Measurements from ENCODE around the gene KRT14.
"Not testable (repeated sequence)": the region's sequence is repeated elsewhere in the genome, so short reads cannot be mapped to it uniquely, and the experiment has no call there.

KRT14 gene

GRCh38 chr17:41586863-41587495, at the start of gene KRT14:
TSS of gene KRT14 (minus strand) at chr17:41586895. CDS start at chr17:41586834, 61 bp downstream.
- DNase-seq: no peak

GRCh38 chr17:41635121-41636097, 48.7 kb upstream of the KRT14 start:
- no peak for DNase-seq

DNA sequence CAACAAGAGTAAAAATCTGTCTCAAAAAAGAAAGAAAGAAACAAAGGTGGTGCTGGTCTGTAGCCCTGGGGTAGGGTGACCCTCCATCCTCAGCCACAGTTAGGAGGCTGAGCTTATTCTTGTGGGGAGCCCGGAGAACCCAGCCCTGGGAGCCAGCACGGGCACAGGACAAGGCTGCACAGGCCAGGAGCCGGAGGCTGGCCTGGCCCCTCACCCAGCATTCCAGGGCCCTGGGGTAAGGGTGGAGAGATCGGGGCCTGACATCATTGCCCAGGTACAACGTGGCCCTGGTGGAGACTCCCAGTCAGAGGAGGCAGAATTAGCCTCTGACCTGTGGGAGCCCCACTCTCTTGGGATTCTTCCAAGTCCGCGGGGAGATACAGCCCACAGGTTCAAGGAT, 47.9 kb upstream of the KRT14 start:
- DNase-seq: no peak

- DNase-seq: no peak
Measured at GRCh38 chr17:41633556-41634199, 47.0 kb upstream of the KRT14 start.

- DNase-seq: no peak
Measured at GRCh38 chr17:41632482-41633105, 45.9 kb upstream of the KRT14 start.

DNA sequence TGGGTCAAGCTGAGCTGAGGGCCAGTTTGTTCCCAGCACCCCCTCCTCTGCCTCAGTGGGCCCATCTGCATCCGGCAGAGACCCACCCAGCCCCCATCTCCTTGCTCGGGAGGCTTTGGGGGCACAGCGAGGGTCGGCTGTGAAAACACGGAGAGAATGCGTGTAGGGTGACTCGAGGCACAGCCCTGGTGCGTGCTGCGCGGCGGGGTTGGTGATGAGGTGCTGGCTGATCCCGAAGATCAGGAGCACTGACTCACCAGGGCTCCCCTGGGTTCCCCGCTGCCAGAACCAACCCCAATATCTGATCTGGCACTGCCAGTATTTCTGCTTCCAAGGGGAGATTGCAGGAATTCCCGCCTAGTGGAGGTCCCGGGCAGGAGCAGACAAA, 45.2 kb upstream of the KRT14 start:
- no peak for DNase-seq

DNA sequence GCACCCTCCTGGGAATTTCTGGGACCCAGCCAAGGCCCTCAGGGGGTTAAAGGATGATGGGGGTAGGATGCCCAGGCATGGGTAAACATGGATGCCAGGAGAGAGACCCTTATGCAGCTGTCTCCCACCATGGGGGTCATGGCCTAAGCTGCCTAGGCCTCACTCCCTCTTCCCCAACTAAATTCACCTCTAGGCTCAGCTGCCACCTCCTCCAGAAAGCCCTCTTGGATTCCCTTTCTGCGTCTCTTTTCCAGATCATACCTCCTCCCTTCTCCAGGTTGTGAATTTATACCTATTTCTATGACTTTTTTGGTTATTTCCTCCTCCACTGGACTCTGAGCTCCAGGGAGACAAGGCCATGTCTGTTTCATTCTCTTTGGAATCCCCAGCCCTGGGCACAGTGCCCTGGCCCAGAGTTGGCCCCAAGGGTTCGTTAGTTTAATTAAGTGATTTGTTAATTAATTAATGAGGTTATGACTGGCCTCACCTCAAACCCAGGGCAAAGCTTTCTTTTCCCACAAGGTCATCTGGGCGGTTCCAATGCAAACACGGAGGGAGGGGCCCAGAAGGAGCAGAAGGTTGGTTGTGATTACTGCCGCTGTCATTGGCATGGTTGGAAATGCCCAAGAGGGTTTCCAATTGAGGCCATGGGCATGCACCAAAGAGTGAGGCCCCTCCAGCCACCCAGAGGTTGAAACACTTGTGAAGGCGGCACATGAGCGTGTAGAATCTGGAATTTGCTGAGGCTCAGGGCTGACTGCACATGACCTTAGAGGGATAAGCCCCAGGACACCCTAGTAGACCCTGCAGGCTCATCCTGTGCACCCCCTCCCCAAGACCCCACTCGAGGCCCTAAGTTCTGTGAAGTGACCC, 44.6 kb upstream of the KRT14 start:
- DNase-seq: no peak

- DNase-seq: no peak
Measured at GRCh38 chr17:41629826-41630670, 43.4 kb upstream of the KRT14 start.

DNA sequence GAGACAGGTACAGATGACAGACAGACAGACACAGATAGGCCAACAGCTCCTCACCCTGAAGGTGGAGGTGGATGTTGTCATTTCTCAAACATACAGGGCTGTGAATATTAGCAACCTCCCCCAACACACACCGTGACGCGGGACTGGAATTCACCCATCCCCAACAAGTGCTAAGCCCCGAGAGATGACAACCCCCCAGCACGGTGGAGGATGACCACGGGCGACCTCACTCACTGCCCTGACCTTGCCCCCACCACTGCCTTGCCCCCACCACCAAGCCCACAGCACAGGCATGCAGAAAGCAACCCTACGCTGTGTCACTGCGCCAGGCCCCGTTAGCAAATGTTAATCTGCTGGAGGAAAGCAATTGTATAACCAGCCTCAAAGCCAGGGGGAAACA, 42.6 kb upstream of the KRT14 start:
- no peak for DNase-seq

DNA sequence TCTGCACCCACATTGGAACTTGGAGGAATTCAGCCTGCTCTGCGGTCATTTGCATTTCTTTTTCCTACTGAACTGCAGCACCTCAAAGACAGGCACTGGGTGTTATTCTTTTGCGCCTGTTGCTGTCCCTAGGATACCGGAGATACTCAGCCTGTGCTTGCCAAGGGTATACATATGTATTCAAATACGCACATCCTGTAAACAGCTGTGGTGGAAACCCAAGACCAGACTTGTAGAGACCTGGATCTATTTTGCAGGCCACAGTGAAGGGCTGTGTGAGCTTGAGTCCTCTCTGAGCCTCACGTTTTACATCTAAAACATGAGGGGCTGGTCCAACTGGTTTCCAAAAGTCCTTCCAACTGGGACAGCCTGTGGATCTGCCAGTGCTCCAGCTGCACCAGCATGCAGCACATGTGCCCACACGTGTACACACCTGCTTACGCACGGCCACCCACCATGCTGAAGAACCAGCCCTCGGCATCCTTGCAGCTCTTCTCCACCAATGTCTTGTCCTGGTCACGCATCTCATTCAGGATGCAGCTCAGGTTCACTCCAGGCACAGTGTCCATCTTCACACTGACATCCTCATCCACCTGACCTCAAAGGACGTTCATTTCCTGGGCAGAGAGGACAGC, 42.0 kb upstream of the KRT14 start:
- not testable (repeated sequence) for DNase-seq

DNA sequence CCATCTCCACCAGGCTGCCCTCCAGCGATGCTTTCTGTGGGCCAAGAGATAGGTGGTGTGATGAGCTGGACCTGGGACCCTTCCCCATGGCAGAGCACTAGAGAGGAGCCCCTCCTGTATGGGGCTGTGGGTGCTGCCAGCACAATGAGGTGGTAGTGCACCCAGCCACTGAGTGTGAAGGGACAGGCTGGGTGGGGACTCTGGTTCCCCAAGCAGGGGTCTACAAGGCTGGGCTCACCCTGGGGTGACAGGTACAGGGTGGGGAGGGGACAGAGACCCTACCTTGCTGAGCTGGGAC, 41.3 kb upstream of the KRT14 start:
- not testable (repeated sequence) for DNase-seq

- no peak for DNase-seq
Measured at GRCh38 chr17:41627316-41628072, 40.8 kb upstream of the KRT14 start.

GRCh38 chr17:41626914-41627295, 40.2 kb upstream of the KRT14 start:
- DNase-seq: not testable (repeated sequence)

DNA sequence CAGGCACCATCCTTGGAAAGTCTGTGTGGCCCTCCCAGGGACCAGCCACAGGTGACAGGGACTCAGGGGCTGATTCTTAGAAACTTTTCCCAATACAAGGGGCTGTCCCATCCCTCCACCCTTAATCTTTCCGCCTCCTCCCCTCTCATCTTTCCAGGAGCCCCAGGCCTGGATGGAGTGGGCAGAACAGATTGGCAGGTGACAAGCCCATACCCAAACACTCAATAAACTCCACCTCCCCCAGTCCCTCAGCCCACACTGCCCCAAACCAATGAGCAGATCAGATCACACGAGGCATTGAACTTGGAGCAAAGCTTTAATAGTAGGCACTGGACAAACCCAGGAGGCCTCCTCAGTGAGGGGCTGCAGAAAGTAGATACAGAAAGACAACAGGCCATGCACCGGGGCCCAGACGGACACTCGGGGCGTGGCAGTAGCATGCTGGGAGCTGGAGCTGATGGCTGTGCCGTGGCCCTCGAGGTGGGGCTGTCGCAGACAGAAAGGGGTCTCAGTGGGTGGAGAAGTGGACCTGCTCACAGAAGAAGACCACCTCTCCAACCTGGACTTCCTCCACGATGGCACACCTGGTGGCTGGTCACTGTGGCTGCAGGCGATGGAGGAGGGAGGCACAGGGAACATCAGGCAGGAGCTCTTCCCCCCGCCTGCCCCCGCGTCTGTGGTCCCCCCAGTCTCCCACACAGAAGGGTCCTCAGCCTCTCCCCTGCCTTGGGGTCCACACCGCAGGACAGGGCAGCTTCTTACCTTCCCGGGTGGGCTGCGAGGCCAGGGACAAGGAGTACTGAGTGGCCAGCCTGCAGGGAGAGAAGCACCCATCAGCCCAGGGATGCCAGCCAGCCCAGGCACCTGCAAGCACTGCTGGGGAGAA, 39.6 kb upstream of the KRT14 start:
- not testable (repeated sequence) for DNase-seq

DNA sequence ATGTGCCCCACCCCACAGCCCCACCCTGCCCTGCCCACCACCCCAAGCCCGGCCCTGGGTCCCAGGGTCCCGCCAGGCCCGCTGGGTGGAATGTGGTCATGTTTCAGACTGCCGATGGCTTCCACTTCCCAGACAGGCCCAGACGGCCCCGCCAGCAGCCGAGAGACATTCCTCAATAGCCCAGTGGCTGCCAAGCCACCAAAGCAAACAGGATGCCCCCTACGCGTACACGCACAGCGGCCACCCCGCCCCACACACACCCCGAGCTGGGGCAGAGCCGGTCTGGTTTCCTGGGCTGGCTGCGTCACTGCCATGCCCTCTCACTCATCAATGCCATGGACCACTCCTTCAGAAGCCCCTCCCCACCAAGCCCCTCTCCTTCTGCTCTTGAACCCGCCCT, 38.9 kb upstream of the KRT14 start:
- DNase-seq: no peak

DNA sequence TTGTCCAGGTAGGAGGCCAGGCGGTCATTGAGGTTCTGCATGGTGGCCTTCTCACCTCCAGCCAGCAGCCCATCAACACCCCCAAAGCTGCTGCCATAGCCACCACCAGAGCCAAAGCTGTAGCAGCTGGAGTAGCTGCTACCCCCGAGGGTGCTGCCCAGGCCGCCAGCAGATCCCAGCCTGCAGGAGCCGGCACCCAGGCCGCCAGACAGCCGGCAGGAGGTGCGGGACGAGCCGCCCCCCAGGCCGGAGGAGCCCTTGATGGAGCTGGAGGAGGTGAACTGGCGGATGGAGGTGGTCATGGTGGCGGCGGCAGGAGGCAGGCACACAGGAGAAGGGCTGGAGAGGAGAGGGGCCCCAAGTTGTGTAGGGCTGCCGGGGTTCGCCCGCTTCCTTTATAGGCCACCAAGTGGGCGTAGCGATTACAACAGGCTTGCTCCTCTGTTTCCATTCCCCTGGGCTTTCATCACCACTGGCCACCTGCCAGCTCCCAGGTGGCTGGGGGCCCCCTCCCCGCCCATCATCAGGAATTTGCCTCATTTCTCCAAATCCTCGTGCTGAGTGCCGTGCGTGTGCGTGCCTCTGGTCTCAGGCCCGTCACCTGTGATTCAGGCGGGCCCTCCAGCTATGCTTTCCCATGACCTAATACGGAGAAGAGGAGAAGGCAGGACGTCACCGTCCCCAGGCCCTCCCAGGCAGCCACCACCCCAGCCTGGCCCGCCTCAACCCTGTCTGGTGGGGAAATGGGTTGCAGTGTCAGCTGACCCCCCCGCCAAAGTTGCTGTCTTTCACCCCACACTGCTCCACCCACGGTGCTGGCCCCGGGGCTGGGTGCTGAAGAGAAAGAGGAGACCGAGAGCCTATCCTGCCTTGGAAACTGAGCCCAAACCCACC, 37.8 kb upstream of the KRT14 start, which contains the start of gene KRT17:
TSS of gene KRT17 (minus strand) at position 368 of the 894 bp plus-strand sequence. CDS start at position 302, 66 bp downstream.
- DNase-seq: no peak

DNA sequence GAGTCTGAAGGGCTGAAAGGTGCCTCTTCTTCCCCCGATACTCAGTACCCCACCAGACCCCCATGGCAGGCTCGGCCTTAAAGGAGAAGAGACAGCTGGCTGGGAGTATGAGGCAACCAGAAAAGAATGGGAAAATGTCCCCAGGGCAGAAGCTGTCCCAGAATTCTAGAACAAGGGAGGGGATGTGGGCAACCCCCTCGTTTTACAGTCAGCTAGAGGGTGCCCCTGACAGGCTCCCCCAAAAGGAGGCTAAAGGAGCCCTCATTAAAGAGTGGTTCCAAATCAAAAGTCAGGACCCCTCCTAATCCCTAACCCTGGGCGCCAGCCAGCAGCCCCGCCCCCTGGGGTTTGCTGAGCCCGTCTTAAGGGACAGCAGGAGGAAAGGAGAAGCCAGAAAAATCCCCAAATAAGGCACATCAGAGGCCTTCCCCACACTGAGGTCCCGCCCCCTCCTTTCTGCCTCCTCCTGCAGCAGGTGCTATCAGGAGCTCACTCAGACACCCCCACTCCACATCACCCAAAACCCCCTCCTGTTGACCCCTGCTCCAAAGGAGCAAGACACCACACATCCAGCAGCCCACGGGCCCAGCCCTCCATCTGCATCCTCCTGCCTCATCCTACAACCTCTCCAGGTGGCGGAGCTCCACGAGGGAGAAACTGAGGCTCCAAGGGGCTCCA, 36.6 kb upstream of the KRT14 start:
- DNase-seq: not testable (repeated sequence)
